K562 (cell line): ENCODE results near the gene SP6.

Experiments used
- CEBPB ChIP-seq: fragments of 450-650 bp; IDR thresholded peaks from 2 replicates; pipeline ENCODE4 v1.6.1; 2016; ENCODE audit warnings: missing genetic modification characterization, missing compliant biosample characterization
- CEBPG ChIP-seq, 3 experiments: fragments of 200-800 bp in 1 of 3; sonication (Bioruptor generic) in 1 of 3; sonication (generic) in 1 of 3; formaldehyde crosslinking in 1 of 3; IDR thresholded peaks in 2 of 3; conservative IDR thresholded peaks in 1 of 3; 2 replicates each; pipeline versions ENCODE4 v1.6.1 to v1.8.0; 2016 to 2022; ENCODE audit warnings: missing compliant biosample characterization in 2 of 3, missing genetic modification characterization in 2 of 3, mild to moderate bottlenecking in 1 of 3, missing genetic modification reagents in 1 of 3
- KLF10 ChIP-seq: fragments of 250-450 bp; sonication (Bioruptor Pico); IDR thresholded peaks from 2 replicates; pipeline ENCODE4 v1.6.1; 2021; ENCODE audit warnings: matching md5 sums
- MBD2 ChIP-seq: sonication (generic); IDR thresholded peaks from 2 replicates; pipeline ENCODE4 v1.6.1; 2016; ENCODE audit warnings: low read depth, borderline replicate concordance
- MYC ChIP-seq, 2 experiments: fragments of 250-450 bp in 1 of 2; sonication (Bioruptor Pico) in 1 of 2; IDR thresholded peaks; 2 replicates each; pipeline versions ENCODE4 v1.5.1 to v1.6.1; 2012 to 2021; ENCODE audit warnings: low read depth in 2 of 2, borderline replicate concordance in 1 of 2, improper control_type of control experiment in 1 of 2, low read length in 1 of 2, mild to moderate bottlenecking in 1 of 2, moderate library complexity in 1 of 2
- NR1H2 ChIP-seq: sonication (generic); formaldehyde crosslinking; IDR thresholded peaks from 2 replicates; pipeline ENCODE4 v1.4.0; 2020; ENCODE audit warnings: mild to moderate bottlenecking, missing genetic modification reagents
- RAD21 ChIP-seq, 2 experiments: fragments of 250-450 bp in 1 of 2; fragments of 450-650 bp in 1 of 2; sonication (Bioruptor Pico) in 1 of 2; formaldehyde crosslinking in 1 of 2; IDR thresholded peaks in 1 of 2; conservative IDR thresholded peaks in 1 of 2; 2 replicates each; pipeline versions ENCODE4 v1.4.0 to v1.8.0; 2020 to 2022; ENCODE audit warnings: mild to moderate bottlenecking in 2 of 2, moderate library complexity in 1 of 2
- SPI1 ChIP-seq: IDR thresholded peaks from 2 replicates; pipeline ENCODE4 v1.6.1; 2011; ENCODE audit warnings: low read depth, low read length, control low read depth, borderline replicate concordance
- TGIF2 ChIP-seq: sonication (generic); formaldehyde crosslinking; IDR thresholded peaks from 2 replicates; pipeline ENCODE4 v1.8.1; 2022; ENCODE audit warnings: mild to moderate bottlenecking, missing genetic modification reagents, moderate library complexity
- ZBTB7A ChIP-seq: IDR thresholded peaks from 2 replicates; pipeline ENCODE4 v1.6.1; 2011; ENCODE audit warnings: low read depth, mild to moderate bottlenecking, low read length, moderate library complexity, borderline replicate concordance; ENCODE audit not compliant: control insufficient read depth
- TF ChIP-seq, protein P1 (sequence below): sonication (generic); formaldehyde crosslinking; IDR thresholded peaks from 2 replicates; pipeline ENCODE4 v1.9.0; 2022; ENCODE audit warnings: mild to moderate bottlenecking, missing genetic modification reagents

DNA sequence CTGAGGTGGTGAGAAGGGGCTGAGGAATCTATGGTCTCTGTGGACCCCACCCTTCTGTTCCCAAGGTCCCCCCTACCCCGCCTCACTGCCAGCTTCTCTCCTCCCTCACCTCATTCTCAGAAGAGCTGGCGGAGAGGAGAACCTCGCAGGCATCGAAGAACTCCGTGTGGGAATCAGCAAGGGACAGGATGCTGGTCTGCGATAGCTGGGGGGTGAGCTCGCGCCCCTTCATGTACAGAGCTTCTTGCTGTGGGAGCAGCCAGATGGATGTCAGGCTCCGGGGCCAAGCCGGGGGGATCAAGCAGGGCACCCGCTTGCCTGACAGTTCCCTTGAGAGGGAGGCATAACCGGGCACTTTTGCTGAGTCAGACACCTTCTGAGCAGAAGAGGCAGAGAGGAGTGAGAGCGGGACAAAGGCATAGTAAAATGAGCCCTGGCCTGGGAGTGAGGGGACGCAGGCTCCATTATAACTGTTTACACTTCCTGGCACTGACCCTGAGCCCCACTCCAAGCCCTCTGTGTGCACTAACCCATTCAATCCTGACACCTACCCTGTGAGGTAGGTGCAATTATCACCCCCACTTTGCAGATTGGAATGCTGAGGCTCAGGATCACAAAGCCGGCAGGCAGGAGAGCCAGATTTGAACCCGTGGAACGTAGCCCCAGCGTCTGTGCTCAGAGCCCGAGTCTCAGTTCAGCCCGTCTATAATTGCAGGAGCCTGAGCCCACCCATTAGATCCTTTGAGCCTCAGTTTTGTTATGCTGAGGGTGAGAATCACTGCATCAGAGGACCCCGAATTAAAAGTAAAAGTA lies 35.7 kb downstream of the SP6 start:
- TF ChIP-seq SPI1 = no peak
- no peak for TF ChIP-seq CEBPG (CRISPR knock-in tag; IDR thresholded peaks at IDR 0.05)
- no peak for TF ChIP-seq CEBPG (tag; conservative IDR thresholded peaks at IDR 0.05 in 1 of 2, IDR thresholded peaks at IDR 0.05 in 1 of 2)
- no peak for TF ChIP-seq RAD21 (CRISPR knock-in tag; conservative IDR thresholded peaks at IDR 0.05 in 1 of 2, IDR thresholded peaks at IDR 0.05 in 1 of 2)
- no peak for TF ChIP-seq CEBPB (tag)
- TF ChIP-seq MYC (IDR thresholded peaks at IDR 0.05; ENCODE audit: low read depth, low read length) = no peak
- no peak for TF ChIP-seq MYC (CRISPR knock-in tag; IDR thresholded peaks at IDR 0.05; ENCODE audit: borderline replicate concordance, low read depth)
- TF ChIP-seq, protein P1, sequence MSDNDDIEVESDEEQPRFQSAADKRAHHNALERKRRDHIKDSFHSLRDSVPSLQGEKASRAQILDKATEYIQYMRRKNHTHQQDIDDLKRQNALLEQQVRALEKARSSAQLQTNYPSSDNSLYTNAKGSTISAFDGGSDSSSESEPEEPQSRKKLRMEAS = no peak
- no peak for TF ChIP-seq TGIF2 (CRISPR knock-in tag)
- TF ChIP-seq NR1H2 (CRISPR knock-in tag) = no peak
- no peak for TF ChIP-seq KLF10 (CRISPR knock-in tag)
- no peak for TF ChIP-seq MBD2
- TF ChIP-seq ZBTB7A = no peak
